CD8-positive, alpha-beta memory T cell (primary cell): ENCODE data around the gene LITAFD. TPM values are rescaled to one million over a fixed set of nuclear protein-coding genes. Genes with fewer than 3 reads are reported as not detected.

Source experiments
- polyA plus RNA-seq: library from polyadenylated mRNA; unstranded; fragments of 300-500 nt; fragmentation: Illumina TruSeq; gene quantifications from one replicate; pipeline ENCODE4 v1.2.3, GENCODE V29; 2021
- total RNA-seq, 2 experiments: library from RNA; stranded (reverse); gene quantifications; one replicate each; pipeline ENCODE4 v1.2.3, GENCODE V29; 2021

The LITAFD gene
- total and polyA plus RNA-seq, 3 experiments from 2014 or later = not detected

Other genes starting within 250 kb of the LITAFD start
- gene ABAT, start 207.7 kb upstream of the LITAFD start, total RNA-seq = 10 to 100 TPM in 1 of 2 experiments, 1 to 10 TPM in 1; 9.8 to 10.1 TPM
- gene ABAT, start 207.7 kb upstream of the LITAFD start, polyA plus RNA-seq = 3.0 TPM
- 10 to 100 TPM; 15.6 to 16.4 TPM for gene TMEM186, start 84.7 kb upstream of the LITAFD start, total RNA-seq
- 11.8 TPM for gene TMEM186, start 84.7 kb upstream of the LITAFD start, polyA plus RNA-seq
- gene PMM2, start 84.5 kb upstream of the LITAFD start, total RNA-seq = 10 to 100 TPM; 58.9 to 63.3 TPM
- 31.2 TPM for gene PMM2, start 84.5 kb upstream of the LITAFD start, polyA plus RNA-seq
- gene CARHSP1, start 13.3 kb upstream of the LITAFD start, total RNA-seq = 10 to 100 TPM; 52.6 to 57.8 TPM
- 58.5 TPM for gene CARHSP1, start 13.3 kb upstream of the LITAFD start, polyA plus RNA-seq
- 100 to 1,000 TPM; 189 to 192 TPM for gene USP7, start 81.6 kb downstream of the LITAFD start, total RNA-seq
- 12.6 TPM for gene USP7, start 81.6 kb downstream of the LITAFD start, polyA plus RNA-seq
- 10 to 100 TPM; 60.4 to 61.2 TPM for gene HAPSTR1, start 209.3 kb downstream of the LITAFD start, total RNA-seq
- gene HAPSTR1, start 209.3 kb downstream of the LITAFD start, polyA plus RNA-seq = 21.3 TPM